ENCODE data around the gene SH3GL2.

DNA sequence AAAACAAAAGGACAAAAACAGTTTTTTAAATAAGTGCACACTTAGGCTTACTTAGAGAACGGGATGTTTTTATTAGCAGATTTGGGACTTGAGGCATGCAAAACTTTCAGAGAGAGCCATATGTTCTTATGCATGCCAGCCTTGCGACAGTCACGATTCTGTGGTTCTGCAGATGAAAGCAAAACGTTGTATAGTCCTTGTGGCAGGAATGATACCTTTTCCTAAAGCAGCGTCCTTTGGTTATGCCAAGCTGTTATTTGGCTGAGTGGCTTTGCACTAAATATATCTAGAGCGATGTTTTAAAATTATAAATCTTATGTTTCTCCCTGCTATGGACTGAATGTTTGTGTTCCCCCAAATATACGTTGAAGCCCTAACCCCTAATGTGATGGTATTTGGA, 152.0 kb downstream of the SH3GL2 start:
- TF ChIP-seq TAF1 (IDR thresholded peaks at IDR 0.05; ENCODE audit: borderline replicate concordance, low read depth, low read length) = no peak
- TF ChIP-seq POLR2AphosphoS5 (IDR thresholded peaks at IDR 0.05; ENCODE audit: low read depth, low read length) = no peak
- no peak for TF ChIP-seq POLR2A (IDR thresholded peaks at IDR 0.05; ENCODE audit: low read depth, low read length)
